WI38 (cell line): Measurements from ENCODE around the gene GNS.

Experiments used
- H3K4me3 ChIP-seq: 2 replicates; pipeline ENCODE4 v1.5.1; 2011; ENCODE audit warnings: low read depth, mild to moderate bottlenecking, control low read depth, low read length
- TF ChIP-seq, protein P1 (sequence below): IDR thresholded peaks from 2 replicates; pipeline ENCODE4 v1.5.1; 2012; ENCODE audit warnings: low read depth, mild to moderate bottlenecking, control low read depth, low read length

The GNS gene

DNA sequence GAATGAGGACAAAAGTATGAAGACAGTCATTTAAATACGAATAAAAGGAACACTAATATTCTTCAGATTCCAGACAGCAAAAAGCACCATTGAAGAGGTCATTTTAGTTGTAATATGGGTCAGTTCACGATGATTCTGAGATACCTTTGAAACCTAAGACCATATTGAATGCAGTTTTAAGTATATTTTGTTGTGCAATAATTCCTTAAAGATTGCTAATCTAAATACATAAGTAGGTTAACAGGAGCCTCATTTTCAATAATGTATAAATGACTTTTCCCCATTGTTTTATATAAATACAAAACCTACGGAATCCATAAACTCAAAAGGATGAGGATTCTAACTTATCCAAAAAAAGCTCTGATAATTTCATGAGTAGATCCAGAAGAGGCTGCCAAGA lies 5.8 kb downstream of the GNS start:
- TF ChIP-seq, protein P1, sequence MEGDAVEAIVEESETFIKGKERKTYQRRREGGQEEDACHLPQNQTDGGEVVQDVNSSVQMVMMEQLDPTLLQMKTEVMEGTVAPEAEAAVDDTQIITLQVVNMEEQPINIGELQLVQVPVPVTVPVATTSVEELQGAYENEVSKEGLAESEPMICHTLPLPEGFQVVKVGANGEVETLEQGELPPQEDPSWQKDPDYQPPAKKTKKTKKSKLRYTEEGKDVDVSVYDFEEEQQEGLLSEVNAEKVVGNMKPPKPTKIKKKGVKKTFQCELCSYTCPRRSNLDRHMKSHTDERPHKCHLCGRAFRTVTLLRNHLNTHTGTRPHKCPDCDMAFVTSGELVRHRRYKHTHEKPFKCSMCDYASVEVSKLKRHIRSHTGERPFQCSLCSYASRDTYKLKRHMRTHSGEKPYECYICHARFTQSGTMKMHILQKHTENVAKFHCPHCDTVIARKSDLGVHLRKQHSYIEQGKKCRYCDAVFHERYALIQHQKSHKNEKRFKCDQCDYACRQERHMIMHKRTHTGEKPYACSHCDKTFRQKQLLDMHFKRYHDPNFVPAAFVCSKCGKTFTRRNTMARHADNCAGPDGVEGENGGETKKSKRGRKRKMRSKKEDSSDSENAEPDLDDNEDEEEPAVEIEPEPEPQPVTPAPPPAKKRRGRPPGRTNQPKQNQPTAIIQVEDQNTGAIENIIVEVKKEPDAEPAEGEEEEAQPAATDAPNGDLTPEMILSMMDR, result no peak
- H3K4me3 ChIP-seq, result no peak overlapping the region

DNA sequence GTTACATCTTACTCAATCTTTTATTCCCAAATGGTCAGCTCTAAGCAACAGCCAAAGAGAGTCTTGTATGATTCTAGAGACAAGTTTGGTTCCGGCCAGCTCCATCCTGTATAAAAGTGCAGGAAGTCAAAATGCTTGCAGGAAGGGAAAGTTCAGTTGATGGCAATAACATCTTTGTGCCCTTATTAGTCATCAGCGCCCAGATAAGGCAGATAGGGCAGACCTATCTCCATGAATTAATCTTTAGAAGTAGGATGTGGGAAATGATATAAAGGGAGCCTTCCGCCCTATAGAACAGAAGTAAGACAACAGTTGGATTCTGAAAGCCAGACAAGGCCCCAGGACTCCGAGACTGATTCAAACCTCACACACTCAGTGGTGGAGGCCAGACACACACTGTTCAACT lies 6.4 kb downstream of the GNS start:
- H3K4me3 ChIP-seq, result no peak overlapping the region
- TF ChIP-seq, protein P1, result no peak

DNA sequence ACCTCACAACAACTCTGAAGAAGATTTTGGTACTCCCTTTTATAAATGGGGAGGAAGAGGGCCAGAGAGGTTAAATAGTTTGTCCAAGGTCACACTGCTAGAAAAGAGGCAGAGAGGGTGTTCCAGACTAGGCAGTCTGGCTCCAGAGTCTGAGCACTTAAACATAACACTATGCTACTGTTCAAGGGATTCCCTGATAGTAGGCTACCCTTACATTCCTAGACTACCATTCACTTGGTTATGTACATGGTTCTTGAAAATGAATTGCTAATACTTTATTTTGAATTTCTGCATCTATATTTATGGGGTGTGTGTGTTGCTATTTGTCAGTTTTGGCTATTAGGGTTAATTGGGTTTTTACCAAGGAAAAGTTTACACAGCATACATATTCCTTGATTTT lies 7.2 kb downstream of the GNS start:
- TF ChIP-seq, protein P1, result no peak
- H3K4me3 ChIP-seq, result no peak overlapping the region

DNA sequence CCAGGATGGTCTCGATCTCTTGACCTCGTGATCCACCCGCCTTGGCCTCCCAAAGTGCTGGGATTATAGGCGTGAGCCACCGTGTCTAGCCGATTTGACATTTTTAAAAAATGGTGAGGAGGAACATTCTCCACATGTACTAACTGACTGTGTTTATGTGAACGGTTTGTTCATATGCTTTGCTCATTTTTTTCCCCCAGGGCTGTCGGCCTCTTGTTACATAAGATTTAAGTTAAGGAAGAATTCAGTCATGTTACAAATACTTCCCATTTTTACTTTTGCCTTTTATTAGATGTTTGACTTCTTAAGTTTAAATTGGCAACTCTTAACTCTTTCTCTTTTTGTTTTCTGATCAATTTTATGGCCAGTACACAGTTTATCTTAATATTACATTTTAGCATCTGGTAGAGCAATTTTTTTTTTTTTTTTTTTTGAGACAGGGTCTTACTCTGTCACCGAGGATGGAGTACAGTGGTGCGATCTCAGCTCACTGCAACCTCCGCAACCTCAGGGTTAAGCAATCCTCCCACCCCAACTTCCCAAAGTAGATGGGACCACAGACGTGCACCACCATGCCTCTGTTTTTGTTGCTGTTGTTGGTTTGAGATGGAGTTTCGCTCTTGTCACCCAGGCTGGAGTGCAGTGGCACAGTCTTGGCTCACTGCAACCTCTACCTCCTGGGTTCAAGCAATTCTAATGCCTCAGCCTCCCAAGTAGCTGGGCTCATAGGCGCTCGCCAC lies 9.6 kb downstream of the GNS start:
- TF ChIP-seq, protein P1, result no peak
- no peak overlapping the region for H3K4me3 ChIP-seq

DNA sequence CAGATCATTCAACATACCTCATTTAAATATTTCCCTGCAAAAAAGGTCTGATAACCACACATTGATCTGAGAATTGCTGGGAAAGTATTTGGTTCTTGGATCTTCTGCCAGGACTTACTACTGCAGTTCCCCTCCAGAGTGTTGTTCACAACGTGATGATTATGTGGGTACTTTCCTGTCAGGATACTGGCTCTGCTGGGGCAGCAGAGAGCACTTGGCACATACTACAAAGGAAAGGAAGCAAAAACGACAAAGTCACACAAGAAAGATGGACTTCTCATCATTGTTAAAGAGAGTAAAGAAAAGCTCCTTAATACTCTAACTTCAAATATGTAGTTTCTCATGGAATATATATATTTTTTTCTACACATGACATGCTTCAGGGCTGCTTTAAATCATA lies 11.5 kb downstream of the GNS start:
- TF ChIP-seq, protein P1, result no peak

DNA sequence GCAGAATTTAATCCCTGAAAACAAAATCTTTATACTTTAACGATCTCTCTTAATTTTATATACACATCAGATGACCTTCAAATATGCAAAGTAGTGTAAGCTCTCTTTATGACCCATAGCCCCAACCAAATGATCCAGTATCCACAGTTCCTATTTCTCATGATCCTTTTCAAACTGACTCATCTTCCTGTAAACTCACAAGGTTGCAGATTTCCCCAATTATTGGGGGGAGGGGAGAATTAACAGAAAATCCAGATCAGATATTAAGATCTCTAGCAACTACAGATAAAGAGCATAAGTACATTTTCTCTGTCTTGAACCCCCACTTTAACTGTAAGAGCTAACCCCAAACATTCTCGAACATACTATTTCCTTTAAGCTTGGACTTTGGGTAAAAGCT lies 12.5 kb downstream of the GNS start:
- TF ChIP-seq, protein P1, result no peak
- no peak overlapping the region for H3K4me3 ChIP-seq

More for the DNA sequence above, 11.5 kb downstream of the GNS start:
- H3K4me3 ChIP-seq, result no peak overlapping the region

DNA sequence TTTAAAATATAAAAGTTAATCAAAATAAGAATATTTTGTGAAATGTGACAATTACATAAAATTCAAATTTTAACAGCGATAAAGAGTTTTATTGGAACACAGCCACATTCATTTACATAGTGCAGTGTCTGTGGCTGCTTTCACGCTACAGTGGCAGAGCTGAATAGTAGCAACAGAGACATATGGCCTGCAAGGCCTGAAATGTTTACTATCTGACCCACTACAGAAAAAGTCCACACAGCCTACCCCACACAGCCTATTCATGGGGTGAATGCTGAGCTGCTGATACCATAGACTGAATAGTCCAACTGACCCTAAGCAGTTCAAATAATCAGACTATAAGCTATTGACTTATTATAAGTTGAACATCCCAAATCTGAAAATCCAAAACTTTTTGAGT lies 13.2 kb downstream of the GNS start:
- no peak overlapping the region for H3K4me3 ChIP-seq
- TF ChIP-seq, protein P1, result no peak
